ENCODE measurements around the gene PIM2. TPM values are rescaled to one million over a fixed set of nuclear protein-coding genes. Genes with fewer than 3 reads are reported as not detected.
A peak's percentile ranks its signal among the peaks of the same experiment; 100 is the strongest.
"Not testable (repeated sequence)": the region's sequence is repeated elsewhere in the genome, so short reads cannot be mapped to it uniquely, and the experiment has no call there.

Gene PIM2
- polyA plus RNA-seq, 2 of the 4 experiments (the other 2 are of a cell fraction), result 8.2 to 8.8 TPM

DNA sequence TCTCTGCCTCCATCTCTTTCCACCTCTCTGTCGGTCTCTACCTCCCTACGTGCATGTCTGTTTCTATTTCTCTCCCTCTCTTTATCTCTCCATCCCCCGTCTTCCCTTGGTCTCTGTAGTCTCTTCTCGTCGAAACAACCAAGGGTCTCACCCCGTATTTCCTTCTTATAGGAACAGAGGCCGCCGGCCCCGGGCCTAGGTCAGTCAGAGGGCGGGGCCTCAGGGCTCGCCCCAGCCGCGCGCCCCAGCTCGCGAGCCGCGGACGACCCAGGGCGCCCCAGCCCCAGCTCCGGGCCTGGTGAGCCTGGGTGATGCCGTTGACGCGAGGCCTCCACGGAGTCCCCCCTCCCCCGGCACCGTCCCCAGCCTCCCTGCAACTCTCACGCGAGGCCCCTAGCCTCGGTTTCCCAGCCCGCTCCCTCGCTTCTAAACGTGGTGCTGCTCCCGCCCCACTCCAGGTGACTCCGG lies 27.9 kb downstream of the PIM2 start:
- H3K4me2 ChIP-seq, result peak overlapping the region; percentile 91
- POLR2A ChIA-PET, result interaction anchor here (0.5 to 2.3 kb wide), 7 partner anchors 9 to 55 kb away, joined by 3 to 12 read pairs (median 7); partner anchors contain the start of genes PCSK1N and SLC35A2
- WGBS (ENCODE audit: missing lambda C conversion rate), result 18% methylated on average over 8 of the region's 35 CpGs
- 0 out of 3 replicates have a peak, but pooled peaks cover 7% of the 10 kb centered on the region for H3K4me1 ChIP-seq
- no peak for DNase-seq (ENCODE audit: low read depth in 1 of 2, low spot score in 1 of 2)
- peak overlapping the region; percentile 88 to 99 for H3K27ac ChIP-seq
- H3K4me3 ChIP-seq, result peak overlapping the region; percentile 85
- ATAC-seq, result peak; percentile 75 to 76
- no peak for TF ChIP-seq NR3C1 (IDR thresholded peaks at IDR 0.05)
- TF ChIP-seq, protein P1, sequence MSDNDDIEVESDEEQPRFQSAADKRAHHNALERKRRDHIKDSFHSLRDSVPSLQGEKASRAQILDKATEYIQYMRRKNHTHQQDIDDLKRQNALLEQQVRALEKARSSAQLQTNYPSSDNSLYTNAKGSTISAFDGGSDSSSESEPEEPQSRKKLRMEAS (IDR thresholded peaks at IDR 0.05), result 0 out of 2 replicates have a peak, but pooled peaks have one; percentile 18
- H3K9me3 ChIP-seq, result no peaks in the 10 kb centered on the region
- no peak for FAIRE-seq
- CTCF ChIA-PET, result interaction anchor here (0.6 to 3.2 kb wide), 16 partner anchors 9 to 259 kb away, joined by 3 to 14 read pairs (median 4); partner anchors contain the start of gene SLC35A2

DNA sequence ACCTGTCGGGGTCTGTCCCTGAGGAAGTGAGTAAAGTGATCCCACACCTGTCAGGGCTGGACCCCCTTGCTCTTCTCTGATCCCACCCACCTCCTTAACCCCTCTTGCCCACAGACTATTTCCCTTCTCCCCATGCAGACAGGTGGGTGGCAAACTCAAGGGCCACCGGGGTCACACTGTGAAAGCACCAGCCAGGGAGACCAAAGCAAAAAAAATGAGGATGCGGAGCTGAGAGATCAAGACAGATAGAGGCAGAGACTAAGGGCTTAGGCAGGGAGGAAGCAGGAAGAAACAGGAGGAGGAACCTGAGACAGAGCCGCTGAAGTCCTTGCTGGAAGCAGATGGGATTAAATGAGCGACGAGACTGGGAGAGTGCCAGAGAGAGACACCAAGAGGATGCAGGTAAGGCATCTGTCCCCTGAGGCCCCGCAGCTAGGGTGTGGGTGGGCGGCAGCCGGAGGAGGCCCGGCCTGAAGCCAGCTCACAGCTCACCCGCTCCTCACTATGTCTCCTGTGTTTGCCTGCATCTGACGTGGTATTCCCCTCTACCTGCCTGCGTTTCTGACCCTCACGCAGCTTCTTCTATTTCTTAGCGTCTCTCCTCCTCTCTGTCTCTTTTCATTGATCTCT lies 28.4 kb downstream of the PIM2 start:
- ATAC-seq (peak in 1 of 2 experiments; percentile 2; a peak in 1 of 6 replicates), DNase-seq (ENCODE audit: low read depth in 1 of 2, low spot score in 1 of 2) (no peak), FAIRE-seq (no peak)
- Histone ChIP-seq H3K9me3 (no peaks in the 10 kb centered on the region), H3K4me2 (peak overlapping the region; percentile 91), H3K4me1 (0 out of 3 replicates have a peak, but pooled peaks cover 7% of the 10 kb centered on the region), H3K4me3 (peak overlapping the region; percentile 85), H3K27ac (peak overlapping the region; percentile 88 to 99)
- ChIA-PET CTCF (interaction anchor here (0.9 to 2.1 kb wide), 4 partner anchors 17 to 154 kb away, joined by 3 to 12 read pairs (median 4); no protein-coding TSS in a partner anchor), POLR2A (interaction anchor here (0.8 to 2.3 kb wide), 4 partner anchors 8 to 27 kb away, joined by 3 to 12 read pairs (median 8); partner anchors contain the start of gene SLC35A2)
- WGBS (ENCODE audit: missing lambda C conversion rate), result 80% methylated on average over 15 of the region's 15 CpGs
- TF ChIP-seq REST (IDR thresholded peaks at IDR 0.05), result no peak
- TF ChIP-seq FOXS1 (CRISPR knock-in tag; IDR thresholded peaks at IDR 0.05), result no peak
- TF ChIP-seq USF2 (IDR thresholded peaks at IDR 0.05), result no peak
- no peak for TF ChIP-seq MYC (IDR thresholded peaks at IDR 0.05; ENCODE audit: borderline replicate concordance, low read length)
- no peak for TF ChIP-seq FOSL2 (IDR thresholded peaks at IDR 0.05)
- no peak for TF ChIP-seq FOSL2 (CRISPR knock-in tag; IDR thresholded peaks at IDR 0.05)
- no peak for TF ChIP-seq RARB (CRISPR knock-in tag; IDR thresholded peaks at IDR 0.05)
- no peak for TF ChIP-seq ZC3H11A (IDR thresholded peaks at IDR 0.05)
- no peak for TF ChIP-seq ELK1 (IDR thresholded peaks at IDR 0.05; ENCODE audit: low read depth, low read length)

DNA sequence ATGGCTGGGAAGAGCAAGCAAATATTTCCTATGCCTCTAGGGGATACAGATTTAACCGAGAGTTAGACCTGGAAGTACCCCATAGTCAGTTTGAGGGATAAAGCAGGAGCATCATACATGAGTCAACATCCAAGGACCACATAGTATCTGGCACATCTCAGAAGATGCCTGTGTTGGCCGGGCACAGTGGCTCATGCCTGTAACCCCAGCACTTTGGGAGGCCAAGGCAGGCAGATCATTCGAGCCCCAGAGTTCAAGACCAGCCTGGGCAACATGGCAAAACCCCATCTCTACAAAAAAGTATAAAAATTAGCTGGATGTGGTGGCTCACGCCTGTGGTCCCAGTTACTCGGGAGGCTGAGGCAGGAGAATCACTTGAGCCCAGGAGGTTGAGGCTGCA lies 32.2 kb downstream of the PIM2 start:
- H3K9me3 ChIP-seq; H3K4me2 ChIP-seq; DNase-seq (ENCODE audit: low read depth in 1 of 2, low spot score in 1 of 2); H3K4me3 ChIP-seq; H3K27ac ChIP-seq; POLR2A ChIA-PET; ATAC-seq; H3K4me1 ChIP-seq: not testable (repeated sequence)
- WGBS (ENCODE audit: missing lambda C conversion rate), result 58% methylated on average over 5 of the region's 5 CpGs
- CTCF ChIA-PET, result interaction anchor here (0.7 to 1.3 kb wide), 2 partner anchors 11 to 29 kb away, joined by 3 read pairs; partner anchors contain the start of genes PQBP1 and TIMM17B
- FAIRE-seq, result peak; percentile 39

All from A549 (cell line).